Ovary (tissue), 3 donors: ENCODE data around the gene MSH3.

Source experiments
- EP300 ChIP-seq: sonication (generic); formaldehyde crosslinking; IDR thresholded peaks from one replicate; pipeline ENCODE4 v1.6.1; 2017; ENCODE audit warnings: antibody characterized with exemption
- POLR2A ChIP-seq: fragments of 450-650 bp; IDR thresholded peaks from one replicate; pipeline ENCODE4 v1.6.1; 2017; ENCODE audit warnings: antibody characterized with exemption, mild to moderate bottlenecking, moderate library complexity
- TF ChIP-seq, protein P1 (sequence below), 3 donors: fragments of 450-650 bp in 2 of 3; fragments of 200-600 bp in 1 of 3; IDR thresholded peaks; one replicate each; pipeline versions ENCODE4 v1.5.1 to v1.8.0; 2016 to 2022; ENCODE audit warnings: antibody characterized with exemption in 3 of 3, mild to moderate bottlenecking in 1 of 3
- donor health status: DM: no; HTN: no; CAD: no.

GRCh38 chr5:80884086-80884813 is 229.8 kb downstream of the MSH3 start:
- TF ChIP-seq, protein P1, sequence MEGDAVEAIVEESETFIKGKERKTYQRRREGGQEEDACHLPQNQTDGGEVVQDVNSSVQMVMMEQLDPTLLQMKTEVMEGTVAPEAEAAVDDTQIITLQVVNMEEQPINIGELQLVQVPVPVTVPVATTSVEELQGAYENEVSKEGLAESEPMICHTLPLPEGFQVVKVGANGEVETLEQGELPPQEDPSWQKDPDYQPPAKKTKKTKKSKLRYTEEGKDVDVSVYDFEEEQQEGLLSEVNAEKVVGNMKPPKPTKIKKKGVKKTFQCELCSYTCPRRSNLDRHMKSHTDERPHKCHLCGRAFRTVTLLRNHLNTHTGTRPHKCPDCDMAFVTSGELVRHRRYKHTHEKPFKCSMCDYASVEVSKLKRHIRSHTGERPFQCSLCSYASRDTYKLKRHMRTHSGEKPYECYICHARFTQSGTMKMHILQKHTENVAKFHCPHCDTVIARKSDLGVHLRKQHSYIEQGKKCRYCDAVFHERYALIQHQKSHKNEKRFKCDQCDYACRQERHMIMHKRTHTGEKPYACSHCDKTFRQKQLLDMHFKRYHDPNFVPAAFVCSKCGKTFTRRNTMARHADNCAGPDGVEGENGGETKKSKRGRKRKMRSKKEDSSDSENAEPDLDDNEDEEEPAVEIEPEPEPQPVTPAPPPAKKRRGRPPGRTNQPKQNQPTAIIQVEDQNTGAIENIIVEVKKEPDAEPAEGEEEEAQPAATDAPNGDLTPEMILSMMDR (IDR thresholded peaks at IDR 0.05) = no peak
- no peak for TF ChIP-seq POLR2A
- TF ChIP-seq EP300 = no peak
